COLO829 (cell line): ENCODE results near the gene WWC1.

ENCODE experiments used
- DNase-seq: peaks from one replicate; pipeline ENCODE4 v3.0.0; 2012; ENCODE audit warnings: low spot score

Gene WWC1

GRCh38 chr5:168291342-168291963, at the start of gene WWC1:
Gene WWC1 (plus strand): TSS chr5:168291645. CDS start chr5:168292153, 508 bp downstream.
- no peak for DNase-seq

- DNase-seq, result peak; percentile 8
These were observed 46.4 kb upstream of the WWC1 start for GRCh38 chr5:168244838-168245559.

DNA sequence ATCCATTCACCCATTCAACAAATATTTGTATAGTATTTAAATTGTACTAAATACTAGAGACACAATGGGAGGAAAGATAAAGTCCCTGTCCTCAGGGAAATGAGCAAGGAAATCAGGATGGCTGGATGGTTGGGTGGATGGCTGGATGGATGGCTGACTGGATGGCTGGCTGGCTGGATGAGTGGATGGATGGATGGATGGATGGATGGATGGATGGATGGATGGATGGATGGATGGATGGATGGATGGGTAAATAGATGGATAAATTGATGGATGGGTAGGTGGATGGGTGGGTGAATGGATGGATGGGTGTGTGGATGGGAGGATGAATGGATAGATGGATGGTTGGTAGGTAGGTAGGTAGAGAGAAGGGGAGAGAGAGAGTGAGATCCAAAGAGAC, 41.5 kb upstream of the WWC1 start:
- DNase-seq, result no peak

DNA sequence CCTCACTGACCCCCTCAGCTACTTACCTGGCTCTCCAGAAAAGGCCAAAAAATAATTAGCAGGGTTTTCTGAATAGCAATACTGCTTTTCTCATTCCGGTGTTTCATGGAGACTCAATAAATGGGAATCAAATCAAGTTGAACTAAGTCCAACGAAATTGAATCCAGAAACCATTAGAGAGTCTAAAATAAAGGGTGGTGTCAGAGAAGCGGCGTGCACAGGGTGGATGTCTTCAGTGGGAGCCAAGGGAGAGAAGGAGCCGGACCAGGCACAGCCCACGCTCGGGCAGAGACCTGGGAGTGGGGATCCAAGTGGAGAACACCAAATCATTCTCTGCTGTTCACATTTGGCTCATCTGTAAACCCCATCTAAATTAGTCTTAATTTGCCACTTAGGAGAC, 40.2 kb upstream of the WWC1 start:
- DNase-seq, result no peak

- no peak for DNase-seq
These were observed 37.3 kb upstream of the WWC1 start for GRCh38 chr5:168254013-168254693.

DNA sequence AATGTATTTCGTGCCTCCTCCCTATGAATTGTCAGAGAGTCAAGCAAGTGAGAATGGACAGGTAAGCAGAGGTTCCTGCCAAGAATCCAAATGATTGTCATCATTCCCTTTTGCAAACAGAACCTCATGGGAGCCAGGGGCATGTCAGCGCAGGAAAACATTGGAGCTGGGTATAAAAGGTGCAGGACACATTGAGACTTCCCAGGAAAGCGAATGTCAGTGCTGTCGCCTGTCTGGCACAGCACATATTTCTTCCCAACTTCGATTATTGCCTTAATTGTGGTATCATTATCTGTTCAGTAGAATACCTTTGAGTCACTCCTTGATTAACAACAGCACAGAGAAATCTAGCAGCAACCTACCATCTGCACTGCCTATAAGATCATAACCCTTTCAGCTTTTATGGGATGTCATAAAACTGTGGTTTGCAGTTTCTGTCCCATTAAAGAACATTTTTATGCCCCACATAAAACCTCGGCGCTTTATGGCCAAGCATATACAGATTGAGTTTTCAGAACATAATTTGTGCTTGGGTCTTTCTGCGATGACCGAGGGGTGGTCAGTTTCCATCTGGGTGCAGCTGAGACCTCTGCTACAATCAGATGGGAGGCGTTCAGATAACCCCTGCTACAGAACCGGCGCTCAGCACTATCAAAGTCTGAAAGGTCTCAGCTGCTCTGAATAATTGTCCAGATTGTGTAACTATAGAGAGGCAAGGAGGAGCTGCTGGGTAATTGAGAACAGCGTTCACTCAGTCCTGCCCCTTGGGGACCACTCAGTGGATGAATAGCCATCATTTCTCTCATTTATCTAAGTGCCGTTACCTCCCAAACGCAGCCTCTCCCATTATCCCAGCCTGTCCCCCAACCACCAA, 30.9 kb upstream of the WWC1 start:
- no peak for DNase-seq

- no peak for DNase-seq
These were observed 30.2 kb upstream of the WWC1 start for GRCh38 chr5:168261227-168261571.

GRCh38 chr5:168262042-168262743, 29.3 kb upstream of the WWC1 start:
- no peak for DNase-seq

- no peak for DNase-seq
These were observed 28.3 kb upstream of the WWC1 start for GRCh38 chr5:168263121-168263520.

DNA sequence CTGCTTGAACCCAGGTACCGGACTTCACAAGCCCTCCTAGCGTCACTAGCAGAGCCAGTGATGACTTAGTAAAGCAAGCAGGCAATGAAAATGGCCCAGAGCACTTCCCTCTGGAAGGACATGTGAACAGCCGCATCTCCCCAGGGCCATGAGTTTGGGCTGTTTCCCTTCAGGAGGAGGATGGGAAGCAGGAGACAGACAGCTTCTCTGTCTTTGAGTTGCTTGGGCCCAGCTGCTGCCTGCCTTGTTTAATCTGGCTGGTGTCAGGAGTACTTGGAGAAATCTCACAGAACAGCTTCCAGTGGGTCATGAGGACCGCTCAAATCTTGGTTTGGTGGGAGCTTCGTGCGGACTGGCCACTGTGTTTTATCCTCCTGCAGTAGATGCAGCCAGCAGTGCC, 25.4 kb upstream of the WWC1 start:
- DNase-seq, result no peak

- DNase-seq, result peak; percentile 45
These were observed 22.2 kb upstream of the WWC1 start for GRCh38 chr5:168268949-168269936.

DNA sequence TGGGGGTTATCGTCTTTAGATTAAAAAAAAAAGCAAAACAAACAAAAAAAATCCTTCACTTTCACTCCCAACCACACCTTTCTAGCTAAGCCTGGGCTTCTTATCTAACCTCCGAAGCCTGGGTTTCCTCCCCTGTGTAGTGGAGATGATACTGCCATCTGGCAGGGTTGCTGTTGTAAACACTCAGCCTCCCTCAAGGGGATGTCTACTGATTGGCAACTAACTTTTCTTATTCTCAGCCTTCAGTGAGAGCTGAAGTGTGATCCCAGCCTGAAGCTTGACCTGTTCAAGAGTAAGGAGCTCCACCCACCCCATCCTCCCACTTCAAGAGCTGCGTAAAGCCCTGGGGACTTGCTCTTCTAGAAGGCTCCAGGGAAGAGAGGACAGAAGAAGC, 21.5 kb upstream of the WWC1 start:
- no peak for DNase-seq

DNA sequence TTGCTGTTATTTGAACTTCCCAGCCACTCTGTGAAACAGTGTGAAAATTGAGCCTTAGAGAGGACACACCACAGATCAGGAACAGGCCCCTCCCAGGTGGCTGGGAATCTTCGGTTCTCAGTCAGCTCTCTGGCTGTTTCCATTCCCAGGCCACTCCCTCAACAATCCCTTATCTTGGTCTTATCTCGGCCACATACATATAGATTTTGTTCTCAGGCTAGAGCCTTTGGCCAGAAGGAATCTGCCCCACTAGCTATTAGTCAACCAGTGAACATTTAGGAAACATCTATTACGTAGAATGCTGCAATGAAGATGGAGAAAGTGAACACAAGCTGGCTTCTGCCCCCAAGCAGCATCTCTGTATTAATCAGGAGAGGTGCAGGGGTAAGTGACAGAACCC, 21.0 kb upstream of the WWC1 start:
- DNase-seq, result no peak

DNA sequence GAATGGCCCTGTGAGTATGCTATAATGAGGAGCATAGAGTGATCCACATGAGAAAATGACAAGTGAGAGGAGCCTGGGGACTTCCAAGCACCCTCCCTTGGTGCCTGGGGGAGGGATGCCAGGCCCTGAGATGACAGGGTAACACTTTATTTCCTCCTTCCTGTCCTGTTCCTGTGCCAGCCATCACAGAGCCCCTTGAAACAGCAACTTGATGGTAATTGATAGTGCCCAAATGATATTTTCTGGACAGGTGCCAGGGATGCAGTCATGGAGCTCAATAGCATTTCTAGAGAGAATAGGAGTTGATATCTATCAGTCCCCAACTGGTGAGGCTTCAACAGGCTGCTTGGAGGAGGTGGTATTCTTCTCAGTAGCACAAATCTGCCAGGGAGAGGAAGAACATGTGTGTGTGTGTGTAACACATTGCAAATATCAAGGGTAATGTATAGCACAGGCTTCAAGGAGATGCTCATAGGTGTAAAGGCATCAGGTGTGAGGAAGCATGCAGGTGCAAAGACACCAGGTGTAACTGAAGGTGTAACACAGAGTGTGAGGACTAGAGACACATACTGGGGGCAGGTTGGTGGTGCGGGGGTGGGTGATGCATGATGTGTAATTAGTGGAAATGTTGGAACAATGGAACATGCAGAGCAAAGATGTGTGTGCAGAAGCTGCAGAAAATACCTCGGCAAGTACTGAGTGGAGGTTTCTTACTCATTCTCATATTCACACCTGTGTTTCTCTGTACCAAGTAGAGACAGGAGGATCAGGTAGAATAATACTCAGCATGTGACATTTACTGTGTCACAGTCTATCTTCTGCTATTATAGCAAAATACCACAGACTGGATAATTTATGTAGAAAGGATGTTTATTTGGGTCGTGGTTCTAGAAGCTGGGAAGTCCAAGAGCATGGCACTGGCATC, 18.1 kb upstream of the WWC1 start:
- DNase-seq, result no peak

GRCh38 chr5:168274406-168274805, 17.0 kb upstream of the WWC1 start:
- no peak for DNase-seq

GRCh38 chr5:168275940-168276339, 15.5 kb upstream of the WWC1 start:
- no peak for DNase-seq

- DNase-seq, result no peak
These were observed 9.3 kb upstream of the WWC1 start for GRCh38 chr5:168282120-168282519.

GRCh38 chr5:168284809-168285208, 6.6 kb upstream of the WWC1 start:
- DNase-seq, result no peak

GRCh38 chr5:168285696-168286095, 5.7 kb upstream of the WWC1 start:
- no peak for DNase-seq

- no peak for DNase-seq
These were observed 5.1 kb upstream of the WWC1 start for GRCh38 chr5:168286386-168286785.
